ENCODE measurements around the gene G6PC3.

DNA sequence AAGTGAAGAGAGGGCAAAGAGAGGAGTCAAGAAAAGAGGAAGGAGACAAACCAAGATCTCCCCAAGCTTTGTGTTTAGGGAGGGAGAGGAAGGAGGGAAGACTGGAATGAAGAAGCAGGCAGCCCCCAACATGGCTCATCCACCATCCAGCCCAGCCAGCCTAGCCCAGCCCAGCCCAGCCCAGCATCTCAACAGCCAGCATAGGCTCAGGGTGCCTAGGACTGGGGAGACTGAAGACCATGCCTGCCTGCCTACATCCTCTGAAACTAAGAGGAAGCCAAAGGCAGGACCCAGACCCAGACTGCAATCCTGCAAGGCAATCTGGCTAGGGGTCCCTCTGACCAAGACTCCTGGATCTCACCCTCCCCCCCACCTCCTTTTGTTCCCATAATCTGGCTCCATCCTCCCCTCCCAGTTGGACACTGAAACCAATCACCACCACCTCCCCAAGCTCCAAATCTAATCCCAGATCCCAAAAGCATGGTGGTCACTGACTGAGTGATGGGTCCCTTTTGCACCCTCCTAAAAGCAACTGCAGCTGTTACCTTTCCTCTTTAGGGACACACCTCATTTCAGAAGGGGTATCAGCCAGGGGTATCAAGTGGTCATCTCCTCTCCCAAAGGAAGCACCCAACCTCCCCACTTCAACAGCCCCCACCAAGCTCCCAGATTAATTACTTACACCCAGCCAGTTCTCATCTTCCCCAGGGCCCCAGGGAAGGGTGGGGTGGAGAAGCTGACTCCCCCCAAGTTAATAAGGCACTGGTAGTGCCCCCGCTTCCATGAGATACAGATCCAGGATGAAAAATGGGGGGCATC, 51.7 kb downstream of the G6PC3 start:
- TF ChIP-seq, protein P1, sequence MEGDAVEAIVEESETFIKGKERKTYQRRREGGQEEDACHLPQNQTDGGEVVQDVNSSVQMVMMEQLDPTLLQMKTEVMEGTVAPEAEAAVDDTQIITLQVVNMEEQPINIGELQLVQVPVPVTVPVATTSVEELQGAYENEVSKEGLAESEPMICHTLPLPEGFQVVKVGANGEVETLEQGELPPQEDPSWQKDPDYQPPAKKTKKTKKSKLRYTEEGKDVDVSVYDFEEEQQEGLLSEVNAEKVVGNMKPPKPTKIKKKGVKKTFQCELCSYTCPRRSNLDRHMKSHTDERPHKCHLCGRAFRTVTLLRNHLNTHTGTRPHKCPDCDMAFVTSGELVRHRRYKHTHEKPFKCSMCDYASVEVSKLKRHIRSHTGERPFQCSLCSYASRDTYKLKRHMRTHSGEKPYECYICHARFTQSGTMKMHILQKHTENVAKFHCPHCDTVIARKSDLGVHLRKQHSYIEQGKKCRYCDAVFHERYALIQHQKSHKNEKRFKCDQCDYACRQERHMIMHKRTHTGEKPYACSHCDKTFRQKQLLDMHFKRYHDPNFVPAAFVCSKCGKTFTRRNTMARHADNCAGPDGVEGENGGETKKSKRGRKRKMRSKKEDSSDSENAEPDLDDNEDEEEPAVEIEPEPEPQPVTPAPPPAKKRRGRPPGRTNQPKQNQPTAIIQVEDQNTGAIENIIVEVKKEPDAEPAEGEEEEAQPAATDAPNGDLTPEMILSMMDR (IDR thresholded peaks at IDR 0.05), result no peak
- TF ChIP-seq ZFX (IDR thresholded peaks at IDR 0.05; ENCODE audit: borderline replicate concordance), result no peak
